ENCODE data around the gene UBE3C. TPM values are rescaled to one million over a fixed set of nuclear protein-coding genes. Genes with fewer than 3 reads are reported as not detected.
A peak's percentile ranks its signal among the peaks of the same experiment; 100 is the strongest.

The UBE3C gene
- total and polyA plus RNA-seq, 9 of the 15 experiments (the other 6 are each of a cell fraction or from before 2014, with no cell fraction given) = 9.6 to 91.7 (median 75.4) TPM

DNA sequence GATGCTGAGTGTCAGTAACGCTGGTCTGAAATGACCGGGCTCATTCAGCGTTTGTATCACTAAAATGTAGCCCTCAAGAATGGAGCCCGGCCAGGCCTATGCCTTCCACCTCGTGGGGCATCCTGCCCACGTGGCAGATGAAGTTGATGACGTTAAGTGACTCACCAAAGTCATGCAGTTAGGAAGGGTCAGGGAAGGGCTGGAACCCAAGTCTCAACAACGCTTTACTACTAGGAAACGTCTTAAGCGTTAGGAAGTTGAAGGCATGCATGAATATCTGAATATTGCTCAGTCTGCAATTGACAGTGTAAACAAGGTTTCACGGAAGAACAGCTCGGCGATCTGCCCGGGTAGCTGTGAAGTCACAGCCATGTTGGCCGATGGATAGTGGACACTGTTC is 14.0 kb upstream of the UBE3C start (continued):
- TF ChIP-seq, protein P1, sequence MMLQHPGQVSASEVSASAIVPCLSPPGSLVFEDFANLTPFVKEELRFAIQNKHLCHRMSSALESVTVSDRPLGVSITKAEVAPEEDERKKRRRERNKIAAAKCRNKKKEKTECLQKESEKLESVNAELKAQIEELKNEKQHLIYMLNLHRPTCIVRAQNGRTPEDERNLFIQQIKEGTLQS (IDR thresholded peaks at IDR 0.05) = peak; percentile 64
- TF ChIP-seq, protein P1 (CRISPR knock-in tag; conservative IDR thresholded peaks at IDR 0.05) = no peak
- TF ChIP-seq ZFX (CRISPR knock-in tag; IDR thresholded peaks at IDR 0.05) = peak; percentile 47; the same call in 1 of the 2 replicates
- TF ChIP-seq, protein P2, sequence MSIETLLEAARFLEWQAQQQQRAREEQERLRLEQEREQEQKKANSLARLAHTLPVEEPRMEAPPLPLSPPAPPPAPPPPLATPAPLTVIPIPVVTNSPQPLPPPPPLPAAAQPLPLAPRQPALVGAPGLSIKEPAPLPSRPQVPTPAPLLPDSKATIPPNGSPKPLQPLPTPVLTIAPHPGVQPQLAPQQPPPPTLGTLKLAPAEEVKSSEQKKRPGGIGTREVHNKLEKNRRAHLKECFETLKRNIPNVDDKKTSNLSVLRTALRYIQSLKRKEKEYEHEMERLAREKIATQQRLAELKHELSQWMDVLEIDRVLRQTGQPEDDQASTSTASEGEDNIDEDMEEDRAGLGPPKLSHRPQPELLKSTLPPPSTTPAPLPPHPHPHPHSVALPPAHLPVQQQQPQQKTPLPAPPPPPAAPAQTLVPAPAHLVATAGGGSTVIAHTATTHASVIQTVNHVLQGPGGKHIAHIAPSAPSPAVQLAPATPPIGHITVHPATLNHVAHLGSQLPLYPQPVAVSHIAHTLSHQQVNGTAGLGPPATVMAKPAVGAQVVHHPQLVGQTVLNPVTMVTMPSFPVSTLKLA (conservative IDR thresholded peaks at IDR 0.05) = peak in 1 of 2 experiments; percentile 52; a peak in 2 of 4 replicates
- 0 out of 4 replicates have a peak, but pooled peaks of 1 of the 2 experiments have one; percentile 23 for TF ChIP-seq FOXK2 (conservative IDR thresholded peaks at IDR 0.05 in 1 of 2, IDR thresholded peaks at IDR 0.05 in 1 of 2; ENCODE audit: low read depth in 2 of 2)
- TF ChIP-seq FOXK1 (CRISPR knock-in tag; IDR thresholded peaks at IDR 0.05; ENCODE audit: borderline replicate concordance) = peak; percentile 78; the same call in 1 of the 2 replicates
- TF ChIP-seq, protein P3, sequence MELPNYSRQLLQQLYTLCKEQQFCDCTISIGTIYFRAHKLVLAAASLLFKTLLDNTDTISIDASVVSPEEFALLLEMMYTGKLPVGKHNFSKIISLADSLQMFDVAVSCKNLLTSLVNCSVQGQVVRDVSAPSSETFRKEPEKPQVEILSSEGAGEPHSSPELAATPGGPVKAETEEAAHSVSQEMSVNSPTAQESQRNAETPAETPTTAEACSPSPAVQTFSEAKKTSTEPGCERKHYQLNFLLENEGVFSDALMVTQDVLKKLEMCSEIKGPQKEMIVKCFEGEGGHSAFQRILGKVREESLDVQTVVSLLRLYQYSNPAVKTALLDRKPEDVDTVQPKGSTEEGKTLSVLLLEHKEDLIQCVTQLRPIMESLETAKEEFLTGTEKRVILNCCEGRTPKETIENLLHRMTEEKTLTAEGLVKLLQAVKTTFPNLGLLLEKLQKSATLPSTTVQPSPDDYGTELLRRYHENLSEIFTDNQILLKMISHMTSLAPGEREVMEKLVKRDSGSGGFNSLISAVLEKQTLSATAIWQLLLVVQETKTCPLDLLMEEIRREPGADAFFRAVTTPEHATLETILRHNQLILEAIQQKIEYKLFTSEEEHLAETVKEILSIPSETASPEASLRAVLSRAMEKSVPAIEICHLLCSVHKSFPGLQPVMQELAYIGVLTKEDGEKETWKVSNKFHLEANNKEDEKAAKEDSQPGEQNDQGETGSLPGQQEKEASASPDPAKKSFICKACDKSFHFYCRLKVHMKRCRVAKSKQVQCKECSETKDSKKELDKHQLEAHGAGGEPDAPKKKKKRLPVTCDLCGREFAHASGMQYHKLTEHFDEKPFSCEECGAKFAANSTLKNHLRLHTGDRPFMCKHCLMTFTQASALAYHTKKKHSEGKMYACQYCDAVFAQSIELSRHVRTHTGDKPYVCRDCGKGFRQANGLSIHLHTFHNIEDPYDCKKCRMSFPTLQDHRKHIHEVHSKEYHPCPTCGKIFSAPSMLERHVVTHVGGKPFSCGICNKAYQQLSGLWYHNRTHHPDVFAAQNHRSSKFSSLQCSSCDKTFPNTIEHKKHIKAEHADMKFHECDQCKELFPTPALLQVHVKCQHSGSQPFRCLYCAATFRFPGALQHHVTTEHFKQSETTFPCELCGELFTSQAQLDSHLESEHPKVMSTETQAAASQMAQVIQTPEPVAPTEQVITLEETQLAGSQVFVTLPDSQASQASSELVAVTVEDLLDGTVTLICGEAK (IDR thresholded peaks at IDR 0.05) = no peak
- TF ChIP-seq, protein P3 (CRISPR knock-in tag; IDR thresholded peaks at IDR 0.05) = no peak
- TF ChIP-seq TOE1 (IDR thresholded peaks at IDR 0.05; ENCODE audit: borderline replicate concordance) = no peak
- no peak for TF ChIP-seq TOE1 (CRISPR knock-in tag; IDR thresholded peaks at IDR 0.05; ENCODE audit: borderline replicate concordance, low read depth)
- TF ChIP-seq FOSL1 (tag; conservative IDR thresholded peaks at IDR 0.05) = peak; percentile 69
- TF ChIP-seq, protein P4, sequence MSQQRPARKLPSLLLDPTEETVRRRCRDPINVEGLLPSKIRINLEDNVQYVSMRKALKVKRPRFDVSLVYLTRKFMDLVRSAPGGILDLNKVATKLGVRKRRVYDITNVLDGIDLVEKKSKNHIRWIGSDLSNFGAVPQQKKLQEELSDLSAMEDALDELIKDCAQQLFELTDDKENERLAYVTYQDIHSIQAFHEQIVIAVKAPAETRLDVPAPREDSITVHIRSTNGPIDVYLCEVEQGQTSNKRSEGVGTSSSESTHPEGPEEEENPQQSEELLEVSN (IDR thresholded peaks at IDR 0.05; ENCODE audit: borderline replicate concordance in 1 of 2, extremely low read depth in 1 of 2, insufficient read depth in 1 of 2, insufficient read length in 1 of 2, low read depth in 1 of 2, low read length in 1 of 2, poor library complexity in 1 of 2, severe bottlenecking in 1 of 2) = peak; percentile 70 to 82
- TF ChIP-seq CREM (IDR thresholded peaks at IDR 0.05; ENCODE audit: low read depth) = peak; percentile 68
- no peak for TF ChIP-seq POLR2G (IDR thresholded peaks at IDR 0.05; ENCODE audit: low read depth, low read length)

All from K562 (cell line).